Fibroblast of skin of left quadriceps (primary cell): ENCODE results near the gene SLC22A3.

ENCODE experiments used
- DNase-seq, 2 experiments: peaks; one replicate each; pipeline ENCODE4 v3.0.0-alpha.2; 2013; ENCODE audit warnings: low read depth in 2 of 2

SLC22A3 gene

DNA sequence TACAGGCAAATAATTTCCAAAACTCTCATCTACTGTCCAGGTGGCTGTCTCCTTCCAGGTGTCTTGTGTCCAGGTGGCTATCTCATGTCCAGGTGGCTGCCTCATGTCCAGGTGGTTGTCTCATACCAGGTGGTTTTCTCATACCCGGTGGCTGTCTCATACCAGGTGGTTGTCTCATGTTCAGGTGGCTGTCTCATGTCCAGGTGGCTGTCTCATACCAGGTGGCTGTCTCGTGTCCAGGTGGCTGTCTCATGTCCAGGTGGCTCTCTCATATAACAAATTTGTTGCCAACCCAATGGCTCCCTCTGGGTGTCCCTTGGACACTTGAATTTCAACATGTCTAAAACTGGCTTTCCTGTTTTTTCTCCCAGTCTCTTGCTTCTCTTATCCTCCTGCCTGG lies 14.3 kb upstream of the SLC22A3 start:
- DNase-seq, result no peak

DNA sequence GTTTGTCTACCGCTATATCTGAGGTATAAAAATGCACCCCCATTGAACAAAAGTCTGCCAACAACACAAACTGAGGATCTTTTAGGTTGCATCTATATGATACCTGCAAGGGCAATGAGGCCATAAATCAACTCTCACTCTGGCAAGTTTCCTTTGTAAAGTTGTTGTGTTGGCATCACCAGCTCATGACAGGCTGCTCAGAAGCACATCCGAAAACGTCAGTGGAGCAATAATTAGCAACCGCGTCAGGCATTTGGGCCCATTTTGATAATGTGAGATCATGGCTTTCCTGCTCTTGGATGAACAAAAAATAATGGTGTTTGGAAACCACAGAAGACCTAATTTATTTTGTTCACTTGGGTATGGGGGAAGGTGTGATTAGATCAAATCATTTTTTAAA lies 12.0 kb upstream of the SLC22A3 start:
- no peak for DNase-seq

GRCh38 chr6:160337301-160337700 lies 10.9 kb upstream of the SLC22A3 start:
- DNase-seq, result peak in 1 of 2 experiments; percentile 7

GRCh38 chr6:160337991-160338390 lies 10.2 kb upstream of the SLC22A3 start:
- DNase-seq, result no peak

DNA sequence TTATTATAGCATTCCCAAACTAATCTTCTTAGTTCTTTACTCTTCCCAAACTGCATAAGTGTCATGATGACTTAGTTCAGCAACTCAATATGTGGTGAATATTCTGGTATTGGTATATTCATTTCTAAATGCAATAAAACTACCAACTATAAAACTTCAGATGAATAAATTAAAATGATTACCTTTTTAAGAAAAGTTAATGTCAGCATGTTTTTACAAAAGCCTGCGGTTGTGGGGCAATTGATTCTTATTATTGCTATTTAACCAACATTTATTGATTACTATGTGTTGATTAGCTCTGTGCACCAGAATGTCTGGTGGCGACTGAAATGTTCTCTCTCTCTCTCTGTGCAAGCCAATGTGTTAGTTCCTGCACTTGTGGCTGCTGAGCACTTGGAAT lies 5.0 kb upstream of the SLC22A3 start:
- DNase-seq, result no peak

- no peak for DNase-seq
These were observed 3.9 kb upstream of the SLC22A3 start for GRCh38 chr6:160344271-160344670.

DNA sequence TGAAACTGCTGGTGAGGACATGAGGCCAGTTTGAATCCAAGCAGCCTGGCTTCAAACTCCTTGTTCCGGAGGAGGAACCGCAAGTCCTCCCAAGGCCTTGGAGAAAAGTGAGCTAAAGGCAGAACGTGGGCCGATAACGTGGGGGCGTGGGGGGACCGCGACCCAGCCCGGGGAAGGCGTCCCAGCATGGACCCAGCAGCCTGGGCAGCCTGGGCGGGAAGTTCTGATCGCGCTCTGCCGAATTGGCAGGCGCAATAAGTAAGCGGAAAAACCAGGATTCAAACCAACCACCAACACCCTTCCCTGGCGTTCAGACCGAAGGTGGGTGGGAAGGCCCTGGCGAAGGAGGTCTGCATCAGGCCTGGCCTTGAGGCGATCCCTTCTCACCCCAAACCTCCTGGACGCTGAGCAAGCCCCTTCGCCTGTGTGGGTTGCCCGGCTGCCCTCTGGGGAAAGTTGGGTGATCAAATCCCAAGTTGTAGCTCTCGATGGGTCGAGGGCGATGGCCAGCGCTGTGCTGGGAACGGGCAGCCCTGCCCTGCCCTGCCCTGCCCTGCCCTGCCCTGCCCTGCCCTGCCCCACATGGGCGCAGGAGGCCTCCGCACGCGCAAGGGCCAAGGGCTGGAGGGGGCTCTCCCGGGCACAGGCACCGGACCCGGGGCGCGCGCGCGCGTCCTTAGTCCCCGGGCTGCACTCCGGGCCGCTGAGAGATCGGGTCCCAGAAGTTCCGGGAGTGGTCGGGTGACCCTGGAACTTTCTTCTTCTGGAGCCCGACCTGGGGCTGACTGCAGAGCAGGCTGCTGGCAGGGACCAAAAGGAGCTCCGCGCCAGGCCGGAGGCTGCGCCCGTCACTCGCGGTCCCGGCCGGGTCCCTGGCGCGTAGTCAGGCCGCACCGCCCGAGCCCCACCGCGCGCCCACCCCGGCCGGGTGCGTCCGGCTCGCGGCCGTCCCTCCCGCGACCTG lies 637 bp upstream of the SLC22A3 start:
- DNase-seq, result no peak

GRCh38 chr6:160349020-160349441 lies 853 bp downstream of the SLC22A3 start:
- no peak for DNase-seq

- DNase-seq, result no peak
These were observed 1.7 kb downstream of the SLC22A3 start for GRCh38 chr6:160349814-160350350.

DNA sequence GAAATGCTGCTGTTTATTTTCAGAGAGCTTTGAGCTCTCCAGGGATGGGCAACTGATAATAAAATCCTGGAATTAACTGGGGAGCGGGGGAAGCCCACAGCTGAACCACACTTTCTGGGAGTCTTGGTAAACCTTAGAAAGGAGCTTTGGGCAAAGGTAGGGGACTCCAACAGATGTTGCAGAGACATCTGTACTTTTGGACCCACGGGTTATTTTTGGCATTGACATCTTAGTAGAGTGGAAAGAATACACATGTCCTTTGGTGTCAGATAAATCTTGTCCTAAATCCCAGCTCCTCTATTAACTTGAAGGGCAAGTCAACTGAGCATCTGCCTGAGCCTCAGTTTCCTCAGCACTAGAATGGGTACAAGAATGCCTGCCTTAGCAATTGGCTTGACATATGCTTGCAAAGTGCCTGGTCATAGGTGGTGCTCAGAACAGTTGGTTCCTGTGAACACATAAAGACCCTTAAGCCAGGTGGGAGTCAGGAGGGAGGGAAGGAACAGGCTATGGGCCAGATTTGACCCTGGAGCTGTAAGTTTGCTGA lies 5.8 kb downstream of the SLC22A3 start:
- no peak for DNase-seq

DNA sequence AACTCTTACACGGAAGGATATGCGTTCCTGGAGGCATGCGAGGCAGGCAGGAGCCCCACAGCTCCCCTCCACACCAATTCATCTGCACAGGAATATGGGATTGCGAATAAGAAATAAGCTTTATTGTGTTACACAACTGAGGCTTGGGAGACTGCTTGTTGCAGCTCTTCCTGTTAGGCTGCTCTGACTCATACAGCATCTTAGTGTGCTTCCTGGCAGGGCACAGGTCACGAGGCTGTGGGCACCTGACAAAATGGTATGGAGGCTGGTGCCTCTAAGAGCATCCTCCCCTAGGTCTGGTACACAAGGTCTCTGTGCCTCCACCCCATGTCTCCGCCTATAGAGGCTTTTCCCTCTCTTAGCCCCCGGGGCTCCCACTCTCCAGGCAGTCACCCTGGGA lies 6.8 kb downstream of the SLC22A3 start:
- no peak for DNase-seq

DNA sequence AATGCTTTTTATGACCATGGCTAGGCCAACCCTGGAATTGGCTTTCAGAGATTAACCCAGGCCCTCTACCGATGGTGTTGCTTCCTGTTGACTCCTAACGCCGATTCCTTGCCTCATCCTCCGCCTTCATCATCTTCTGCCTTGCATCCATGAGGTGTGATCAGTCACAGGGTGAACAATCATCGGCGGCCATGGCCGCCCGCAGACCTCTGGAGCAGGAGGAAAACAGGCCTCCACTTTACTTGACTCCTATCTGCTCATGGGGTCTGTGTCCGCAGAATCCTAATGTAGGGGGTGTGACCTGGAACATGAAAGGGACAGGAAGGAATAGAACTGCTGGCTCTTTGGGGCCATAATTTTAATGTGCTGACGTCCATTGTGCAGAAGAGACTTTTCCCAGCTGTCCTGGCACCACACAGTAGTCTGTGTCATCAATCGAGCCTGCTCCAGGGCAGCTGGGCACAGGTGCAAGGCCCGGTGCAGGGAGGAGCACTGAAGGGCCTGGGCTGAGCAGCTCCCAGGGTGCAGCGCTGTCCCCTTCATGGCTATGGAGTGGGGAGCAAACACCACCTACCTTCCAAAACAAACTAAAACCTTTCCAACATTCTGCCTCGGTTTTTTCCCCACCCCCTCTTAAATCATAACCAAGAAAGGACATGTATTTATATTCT lies 8.0 kb downstream of the SLC22A3 start:
- DNase-seq, result no peak

DNA sequence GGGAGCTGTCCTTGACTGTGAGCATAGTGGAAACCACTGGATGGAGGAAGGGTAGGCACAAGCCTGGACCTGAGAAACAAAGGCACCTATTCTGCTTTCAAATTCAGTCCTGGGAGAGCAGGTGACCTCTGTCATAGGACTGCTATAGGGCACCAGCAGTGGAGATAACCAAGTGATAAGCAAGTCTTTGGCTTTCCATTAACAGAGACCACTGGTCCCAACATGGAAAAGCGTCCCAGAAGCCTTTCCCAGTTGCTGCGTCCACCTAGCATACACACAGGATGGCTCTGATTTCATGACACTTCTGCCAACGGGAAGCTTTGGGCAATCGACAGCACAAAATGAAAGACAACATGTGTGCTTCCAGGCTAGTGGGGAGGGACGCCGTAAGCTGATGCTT lies 8.9 kb downstream of the SLC22A3 start:
- DNase-seq, result no peak

DNA sequence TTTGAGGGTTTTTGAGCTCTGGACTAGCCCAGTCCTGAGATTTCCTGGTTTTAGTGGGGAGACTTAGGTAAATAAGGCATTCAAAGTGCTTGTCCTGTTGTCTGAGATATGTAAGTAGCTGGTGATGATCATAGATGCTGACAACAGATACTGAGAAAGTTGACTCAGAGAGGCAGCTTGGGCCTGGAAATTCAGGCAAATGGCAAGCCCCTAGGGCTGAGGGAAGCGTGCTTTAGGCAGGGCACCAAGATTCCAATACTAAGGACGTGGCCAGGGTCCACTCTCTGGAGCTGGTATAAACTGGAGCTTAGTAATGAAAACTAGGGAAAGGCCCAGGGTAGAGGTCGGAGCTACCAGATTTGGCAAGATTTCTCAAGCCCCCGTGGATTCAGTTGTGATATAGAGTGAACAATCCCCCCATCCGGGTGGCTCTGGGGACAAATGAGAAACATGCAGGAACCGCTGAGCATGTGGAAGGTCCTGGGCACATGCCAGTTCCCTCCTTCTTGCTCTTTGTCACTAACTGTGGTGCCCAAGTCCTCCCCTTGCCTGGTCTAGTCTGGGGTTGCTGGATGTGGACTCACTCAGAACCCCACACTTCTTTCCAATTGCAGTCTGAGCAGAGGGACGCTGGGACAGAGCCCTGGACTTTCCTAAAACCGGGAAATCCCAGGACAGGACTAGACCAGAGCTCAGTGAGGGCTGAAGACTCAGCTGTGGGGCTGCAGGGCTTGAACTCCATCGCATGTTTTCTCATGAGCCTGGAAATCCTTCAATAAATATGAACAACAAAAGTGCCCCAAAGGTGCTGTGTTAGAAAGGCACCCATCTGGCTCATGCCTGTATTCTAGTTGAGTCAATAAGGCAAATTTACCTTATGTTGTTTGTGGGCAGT lies 10.3 kb downstream of the SLC22A3 start:
- no peak for DNase-seq

GRCh38 chr6:160360955-160361354 lies 12.8 kb downstream of the SLC22A3 start:
- DNase-seq, result no peak

DNA sequence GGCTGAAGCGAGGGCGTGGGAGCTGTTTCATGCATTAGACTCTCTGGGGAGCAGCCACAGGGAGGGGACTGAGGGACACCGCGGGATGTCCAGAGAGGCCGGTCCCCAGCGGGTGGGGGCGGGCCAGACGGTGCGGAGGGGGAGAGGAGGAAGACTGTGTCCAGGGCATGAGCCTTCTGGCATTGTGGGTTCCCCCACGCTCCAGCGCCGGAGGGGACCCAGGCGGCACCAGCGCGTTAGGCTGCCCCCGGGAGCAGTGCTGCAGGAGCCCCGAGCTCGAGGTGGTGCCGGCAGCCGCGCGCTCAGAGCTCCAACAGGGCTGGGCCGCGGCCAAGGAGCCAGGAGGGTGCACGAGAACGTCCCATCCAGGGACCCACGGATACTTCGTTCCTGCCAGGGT lies 14.4 kb downstream of the SLC22A3 start:
- DNase-seq, result no peak

DNA sequence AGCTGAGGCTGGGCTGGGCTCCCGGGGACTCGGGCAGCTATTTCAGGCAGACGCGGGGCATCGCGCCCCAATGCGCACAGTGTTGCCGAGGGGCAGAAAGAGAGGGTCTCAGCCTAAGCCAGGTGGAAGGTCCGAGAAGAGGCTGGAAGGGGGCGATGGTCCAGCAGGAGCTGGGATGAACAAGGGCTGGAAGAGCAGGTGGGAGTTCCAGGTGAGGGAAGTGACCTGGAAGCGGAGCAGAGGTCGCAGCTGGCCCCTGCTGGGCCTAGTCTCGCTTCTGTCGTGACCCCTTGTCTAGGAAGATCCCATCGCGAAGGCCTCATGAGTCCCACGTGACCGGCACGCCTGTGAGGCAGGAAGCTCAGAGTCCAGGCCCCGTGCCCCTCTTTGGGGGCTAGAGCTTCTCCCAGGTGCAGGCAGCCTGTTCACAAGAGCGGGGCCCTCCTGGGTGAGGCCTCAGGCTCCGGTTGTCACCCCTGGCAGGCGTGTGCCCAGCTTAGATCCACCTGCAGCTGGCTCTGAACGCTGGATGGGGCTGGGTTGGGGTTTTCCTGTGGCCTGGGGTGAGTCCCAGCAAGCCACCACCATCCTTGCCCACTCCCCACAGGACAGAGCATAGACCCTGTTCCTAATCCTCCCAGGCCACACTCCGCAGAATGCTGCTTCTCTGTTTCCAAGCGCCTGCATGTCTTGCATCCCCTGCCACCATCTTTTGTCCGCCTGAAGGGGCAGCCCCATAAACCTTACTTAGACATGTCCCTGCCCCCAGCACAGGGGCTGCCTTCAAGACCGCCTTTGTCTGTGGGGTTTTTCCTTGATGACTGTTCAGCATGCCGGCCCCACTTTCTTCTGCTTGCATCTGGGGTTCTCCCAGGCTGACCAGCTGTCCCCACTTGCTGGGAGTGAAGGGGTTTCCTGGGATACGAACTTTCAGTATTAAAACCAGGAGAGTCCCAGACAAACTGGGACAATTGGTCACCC lies 15.1 kb downstream of the SLC22A3 start:
- DNase-seq, result no peak

DNA sequence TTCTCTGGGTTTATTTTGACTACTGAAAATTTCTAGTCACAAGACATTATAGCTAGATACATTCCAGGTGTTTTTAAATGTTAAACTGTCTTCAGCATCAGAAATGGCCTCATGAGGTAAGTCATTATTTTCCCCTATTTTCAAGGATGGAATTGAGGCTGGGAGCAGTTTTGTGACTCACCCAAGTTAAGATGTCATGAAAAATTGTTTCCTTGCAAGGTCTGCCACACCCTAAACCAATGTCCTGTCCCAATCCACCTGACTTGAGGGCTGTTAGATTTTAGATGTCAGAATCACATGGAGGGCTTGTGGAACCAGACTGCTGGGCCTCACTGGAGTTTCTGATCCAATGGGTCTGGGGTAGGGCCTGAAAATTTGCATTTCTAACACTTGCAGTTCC lies 16.9 kb downstream of the SLC22A3 start:
- no peak for DNase-seq

DNA sequence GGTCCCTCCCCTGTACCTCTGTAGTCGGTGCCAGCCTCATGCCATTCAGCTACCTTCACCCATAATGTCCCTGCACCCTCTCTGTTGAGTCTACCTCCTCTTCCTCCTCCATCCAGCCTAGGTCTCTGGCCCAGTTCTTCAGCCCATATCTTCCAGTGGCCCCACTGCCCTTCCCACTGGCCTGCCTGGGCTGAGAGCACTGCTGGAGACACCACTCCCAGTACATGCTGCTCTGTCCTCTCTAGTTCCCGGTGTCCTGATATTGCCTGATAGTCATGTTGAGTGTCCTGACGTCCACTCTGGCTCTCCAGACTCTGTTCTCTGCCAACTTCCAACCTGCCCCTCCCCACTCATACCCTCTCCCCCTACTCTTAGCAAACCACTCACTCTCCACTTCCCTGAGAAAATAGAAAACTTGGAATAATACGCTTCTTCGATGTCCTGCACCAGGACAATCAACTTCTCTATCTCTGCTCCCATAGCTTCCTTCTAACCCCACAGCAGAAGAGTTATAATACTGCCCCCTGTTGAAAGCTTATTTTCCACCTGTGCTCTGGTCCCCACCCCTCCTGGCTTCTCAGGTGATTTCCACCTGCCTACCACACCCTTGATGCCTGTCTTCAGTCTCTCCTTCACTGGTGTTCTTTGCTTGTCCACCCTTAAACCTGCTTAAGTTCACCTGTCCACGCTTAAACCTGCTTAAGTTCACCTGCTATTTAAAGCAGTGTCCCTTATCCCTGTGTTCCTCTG lies 19.8 kb downstream of the SLC22A3 start:
- no peak for DNase-seq

- no peak for DNase-seq
These were observed 20.5 kb downstream of the SLC22A3 start for GRCh38 chr6:160368670-160369069.
